ENCODE results near the gene BRINP3. TPM values are rescaled to one million over a fixed set of nuclear protein-coding genes. Genes with fewer than 3 reads are reported as not detected.

The BRINP3 gene
- total RNA-seq, 1 donor = not detected

DNA sequence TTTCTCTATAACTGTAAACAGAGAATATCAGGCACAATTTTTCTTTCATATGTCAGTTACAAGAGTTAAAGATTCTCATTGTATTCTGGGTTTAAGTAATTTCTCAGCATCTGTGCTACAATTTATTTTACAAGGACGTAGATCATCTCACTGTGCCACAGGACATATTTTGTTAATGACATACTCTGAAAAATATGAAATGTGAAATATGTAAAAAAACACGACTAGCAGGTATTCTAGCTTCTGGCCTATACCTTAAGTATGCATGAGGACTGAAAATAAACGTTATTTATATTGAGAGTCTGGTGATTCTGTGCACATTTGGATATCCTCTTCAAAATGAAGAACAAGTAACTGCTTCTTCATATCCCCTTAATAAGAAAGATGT lies 308.8 kb downstream of the BRINP3 start:
- peaks cover 4% of the 10 kb centered on the region for H3K9me3 ChIP-seq (ENCODE audit: low read depth, low read length)
- H3K4me2 ChIP-seq (ENCODE audit: insufficient read depth, low read length) = no peak overlapping the region
- TF ChIP-seq, protein P1, sequence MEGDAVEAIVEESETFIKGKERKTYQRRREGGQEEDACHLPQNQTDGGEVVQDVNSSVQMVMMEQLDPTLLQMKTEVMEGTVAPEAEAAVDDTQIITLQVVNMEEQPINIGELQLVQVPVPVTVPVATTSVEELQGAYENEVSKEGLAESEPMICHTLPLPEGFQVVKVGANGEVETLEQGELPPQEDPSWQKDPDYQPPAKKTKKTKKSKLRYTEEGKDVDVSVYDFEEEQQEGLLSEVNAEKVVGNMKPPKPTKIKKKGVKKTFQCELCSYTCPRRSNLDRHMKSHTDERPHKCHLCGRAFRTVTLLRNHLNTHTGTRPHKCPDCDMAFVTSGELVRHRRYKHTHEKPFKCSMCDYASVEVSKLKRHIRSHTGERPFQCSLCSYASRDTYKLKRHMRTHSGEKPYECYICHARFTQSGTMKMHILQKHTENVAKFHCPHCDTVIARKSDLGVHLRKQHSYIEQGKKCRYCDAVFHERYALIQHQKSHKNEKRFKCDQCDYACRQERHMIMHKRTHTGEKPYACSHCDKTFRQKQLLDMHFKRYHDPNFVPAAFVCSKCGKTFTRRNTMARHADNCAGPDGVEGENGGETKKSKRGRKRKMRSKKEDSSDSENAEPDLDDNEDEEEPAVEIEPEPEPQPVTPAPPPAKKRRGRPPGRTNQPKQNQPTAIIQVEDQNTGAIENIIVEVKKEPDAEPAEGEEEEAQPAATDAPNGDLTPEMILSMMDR (IDR thresholded peaks at IDR 0.05; ENCODE audit: extremely low read depth, low read depth, low read length) = no peak
- no peak overlapping the region for H2AFZ ChIP-seq (ENCODE audit: low read length)
- H4K20me1 ChIP-seq (ENCODE audit: insufficient read depth, low read length) = no peaks in the 10 kb centered on the region
- H3K4me3 ChIP-seq (ENCODE audit: insufficient read depth, low read length) = no peak overlapping the region
- no peak for DNase-seq (ENCODE audit: insufficient read length, low spot score, missing footprints)
- H3K79me2 ChIP-seq (ENCODE audit: insufficient read depth, low read length) = no peaks in the 10 kb centered on the region
- no peaks in the 10 kb centered on the region for H3K36me3 ChIP-seq (ENCODE audit: insufficient read depth, low read length)
- H3K27ac ChIP-seq (ENCODE audit: low read depth, low read length) = peak overlapping the region; percentile 32
- H3K27me3 ChIP-seq (ENCODE audit: insufficient read depth, low read length) = no peaks in the 10 kb centered on the region
- no peaks in the 10 kb centered on the region for H3K4me1 ChIP-seq (ENCODE audit: insufficient read depth, low read length)

DNA sequence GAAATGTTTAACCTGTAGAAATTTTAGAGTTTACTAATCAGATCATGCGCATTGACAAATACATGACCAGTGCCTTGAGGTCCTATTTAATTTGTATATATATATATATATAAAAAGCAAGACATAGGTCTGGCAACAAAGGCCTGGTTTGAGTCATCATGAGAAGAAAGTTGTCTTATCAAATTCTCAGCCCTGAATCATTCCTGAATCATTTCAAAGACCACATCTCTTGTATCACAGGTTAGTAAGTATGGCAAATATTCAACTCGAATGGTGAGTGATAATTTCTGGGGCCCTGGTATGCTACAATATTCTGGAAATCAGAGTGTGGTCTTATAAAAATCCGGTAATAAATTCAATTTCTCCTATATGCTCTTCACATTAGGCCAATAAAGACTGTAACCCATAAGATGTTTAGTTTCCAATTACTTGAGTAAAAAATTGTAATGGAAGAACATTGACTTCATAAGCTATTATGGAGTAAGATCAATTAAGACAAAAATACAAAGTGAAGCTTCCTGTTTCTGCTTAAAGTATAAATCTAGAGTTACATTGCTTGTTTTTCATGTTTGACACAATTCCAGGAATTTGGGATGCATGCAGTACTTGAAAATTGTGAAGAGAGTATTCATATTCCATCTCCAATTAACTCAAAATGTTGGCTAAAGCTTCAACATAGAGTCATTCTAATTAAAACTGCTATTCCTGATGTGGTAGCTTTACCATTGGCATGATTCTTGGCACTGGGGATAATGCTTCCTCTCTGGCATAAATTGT lies 309.4 kb downstream of the BRINP3 start:
- Histone ChIP-seq H3K79me2 (ENCODE audit: insufficient read depth, low read length) (no peaks in the 10 kb centered on the region), H3K9me3 (ENCODE audit: low read depth, low read length) (peaks cover 4% of the 10 kb centered on the region), H3K4me3 (ENCODE audit: insufficient read depth, low read length) (no peak overlapping the region), H3K27ac (ENCODE audit: low read depth, low read length) (peak overlapping the region; percentile 14), H2AFZ (ENCODE audit: low read length) (no peak overlapping the region), H3K36me3 (ENCODE audit: insufficient read depth, low read length) (no peaks in the 10 kb centered on the region), H3K4me2 (ENCODE audit: insufficient read depth, low read length) (no peak overlapping the region), H4K20me1 (ENCODE audit: insufficient read depth, low read length) (no peaks in the 10 kb centered on the region), H3K27me3 (ENCODE audit: insufficient read depth, low read length) (no peaks in the 10 kb centered on the region), H3K4me1 (ENCODE audit: insufficient read depth, low read length) (no peaks in the 10 kb centered on the region)
- no peak for DNase-seq (ENCODE audit: insufficient read length, low spot score, missing footprints)
- TF ChIP-seq, protein P1 (IDR thresholded peaks at IDR 0.05; ENCODE audit: extremely low read depth, low read depth, low read length) = no peak

DNA sequence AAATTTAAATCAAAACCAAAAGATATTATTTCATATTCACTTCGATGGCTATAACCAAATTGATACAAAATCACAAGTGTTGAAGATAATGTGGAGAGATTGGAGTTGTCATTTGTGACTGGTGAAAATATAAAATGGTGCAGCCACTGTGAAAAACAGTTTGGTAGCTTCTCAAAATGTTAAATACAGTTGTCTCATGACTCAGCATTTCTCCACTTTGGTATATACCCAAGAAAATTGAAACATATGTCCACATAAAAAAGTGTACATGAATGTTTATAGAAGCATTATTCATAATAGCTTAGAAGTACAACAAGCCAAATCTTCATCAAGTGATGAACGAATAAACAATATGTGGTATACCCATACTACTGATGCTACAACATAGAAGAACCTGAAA lies 318.5 kb downstream of the BRINP3 start:
- Histone ChIP-seq H3K4me1 (ENCODE audit: insufficient read depth, low read length) (no peaks in the 10 kb centered on the region), H3K4me2 (ENCODE audit: insufficient read depth, low read length) (no peak overlapping the region), H3K9me3 (ENCODE audit: low read depth, low read length) (peaks cover 1% of the 10 kb centered on the region), H2AFZ (ENCODE audit: low read length) (no peak overlapping the region), H3K27ac (ENCODE audit: low read depth, low read length) (no peak overlapping the region), H4K20me1 (ENCODE audit: insufficient read depth, low read length) (no peaks in the 10 kb centered on the region), H3K36me3 (ENCODE audit: insufficient read depth, low read length) (no peaks in the 10 kb centered on the region), H3K27me3 (ENCODE audit: insufficient read depth, low read length) (no peaks in the 10 kb centered on the region), H3K4me3 (ENCODE audit: insufficient read depth, low read length) (no peak overlapping the region), H3K79me2 (ENCODE audit: insufficient read depth, low read length) (no peaks in the 10 kb centered on the region)
- DNase-seq (ENCODE audit: insufficient read length, low spot score, missing footprints) = no peak
- TF ChIP-seq, protein P1 (IDR thresholded peaks at IDR 0.05; ENCODE audit: extremely low read depth, low read depth, low read length) = no peak

DNA sequence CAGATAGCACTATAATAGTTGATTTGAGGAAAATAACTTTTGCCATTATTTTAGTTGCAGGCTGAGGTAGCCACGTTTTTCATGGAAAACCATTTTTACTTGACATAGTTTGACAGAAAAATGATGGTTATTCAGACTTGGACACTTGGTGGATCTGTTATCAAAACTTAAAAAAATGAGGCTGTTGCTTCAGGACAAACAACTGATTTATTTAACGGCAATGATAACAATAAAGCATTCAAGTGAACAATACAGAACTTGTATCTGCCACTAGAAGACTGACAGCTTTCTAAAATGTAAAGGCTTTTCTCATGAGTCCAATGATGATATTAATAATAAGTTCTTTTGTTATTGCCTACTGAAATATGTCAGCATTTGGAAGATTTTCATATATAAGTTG lies 322.9 kb downstream of the BRINP3 start:
- no peaks in the 10 kb centered on the region for H4K20me1 ChIP-seq (ENCODE audit: insufficient read depth, low read length)
- H3K79me2 ChIP-seq (ENCODE audit: insufficient read depth, low read length) = no peaks in the 10 kb centered on the region
- H3K4me3 ChIP-seq (ENCODE audit: insufficient read depth, low read length) = no peak overlapping the region
- H2AFZ ChIP-seq (ENCODE audit: low read length) = no peak overlapping the region
- no peak overlapping the region for H3K27ac ChIP-seq (ENCODE audit: low read depth, low read length)
- no peaks in the 10 kb centered on the region for H3K27me3 ChIP-seq (ENCODE audit: insufficient read depth, low read length)
- TF ChIP-seq, protein P1 (IDR thresholded peaks at IDR 0.05; ENCODE audit: extremely low read depth, low read depth, low read length) = no peak
- no peak overlapping the region for H3K4me2 ChIP-seq (ENCODE audit: insufficient read depth, low read length)
- no peaks in the 10 kb centered on the region for H3K36me3 ChIP-seq (ENCODE audit: insufficient read depth, low read length)
- DNase-seq (ENCODE audit: insufficient read length, low spot score, missing footprints) = no peak
- H3K4me1 ChIP-seq (ENCODE audit: insufficient read depth, low read length) = no peaks in the 10 kb centered on the region
- H3K9me3 ChIP-seq (ENCODE audit: low read depth, low read length) = no peaks in the 10 kb centered on the region
